WTC11 (cell line): Measurements from ENCODE around the gene PRKD1. TPM values are rescaled to one million over a fixed set of nuclear protein-coding genes. Genes with fewer than 3 reads are reported as not detected.

Experiments used
- ATAC-seq: fragments of 200-7000 bp; cut with Tn5 transposase; 2 replicates; pipeline ENCODE4 v1.10.0; 2021; ENCODE audit warnings: mild to moderate bottlenecking, moderate library complexity
- CTCF ChIA-PET: fragments of 300-600 bp; sonication (Branson Sonifier 250); formaldehyde crosslinking; loops from one replicate; lab custom pipeline; 2021; ENCODE audit warnings: antibody characterized with exemption; lab: Charles Lee
- POLR2A ChIA-PET: fragments of 350-600 bp; sonication (Branson Sonifier 250); formaldehyde crosslinking; loops from one replicate; lab custom pipeline; 2021; ENCODE audit warnings: antibody characterized with exemption; lab: Charles Lee
- DNase-seq: peaks from one replicate; pipeline ENCODE4 v3.0.0; 2021; ENCODE audit warnings: low spot score
- H3K27ac Mint-ChIP-seq: 2 replicates; pipeline ENCODE4 v1.8.0; 2021; ENCODE audit warnings: mixed read lengths
- H3K27me3 Mint-ChIP-seq: 2 replicates; pipeline ENCODE4 v1.8.0; 2021; ENCODE audit warnings: low read depth, mild to moderate bottlenecking, moderate library complexity, mixed read lengths
- H3K36me3 Mint-ChIP-seq: 2 replicates; pipeline ENCODE4 v1.8.0; 2021; ENCODE audit warnings: mixed read lengths
- H3K4me1 Mint-ChIP-seq: 2 replicates; pipeline ENCODE4 v1.8.0; 2022; ENCODE audit warnings: mixed read lengths
- H3K4me3 Mint-ChIP-seq: 2 replicates; pipeline ENCODE4 v1.8.0; 2021; ENCODE audit warnings: mild to moderate bottlenecking, moderate library complexity, mixed read lengths
- H3K9me3 Mint-ChIP-seq: 2 replicates; pipeline ENCODE4 v1.8.0; 2021; ENCODE audit warnings: mixed read lengths
- HMGA2 ChIP-seq: fragments of 250-450 bp; sonication (Bioruptor Pico); IDR thresholded peaks from 2 replicates; pipeline ENCODE4 v1.4.0; 2021; ENCODE audit warnings: mild to moderate bottlenecking, moderate library complexity
- IRF2 ChIP-seq: sonication (generic); formaldehyde crosslinking; IDR thresholded peaks from 2 replicates; pipeline ENCODE4 v1.8.0; 2022; ENCODE audit warnings: low read depth, missing genetic modification reagents, borderline replicate concordance
- JAZF1 ChIP-seq: fragments of 250-450 bp; sonication (Bioruptor Pico); IDR thresholded peaks from 2 replicates; pipeline ENCODE4 v1.9.0; 2021; ENCODE audit warnings: moderate library complexity, mild to moderate bottlenecking, inconsistent platforms
- SOX15 ChIP-seq: fragments of 250-450 bp; sonication (Bioruptor Pico); IDR thresholded peaks from 2 replicates; pipeline ENCODE4 v1.9.0; 2021; ENCODE audit warnings: mild to moderate bottlenecking
- ZNF219 ChIP-seq: sonication (generic); formaldehyde crosslinking; IDR thresholded peaks from 2 replicates; pipeline ENCODE4 v1.8.0; 2023; ENCODE audit warnings: missing genetic modification reagents, mild to moderate bottlenecking, borderline replicate concordance
- ZNF232 ChIP-seq: sonication (generic); formaldehyde crosslinking; IDR thresholded peaks from 2 replicates; pipeline ENCODE4 v1.8.0; 2022; ENCODE audit warnings: mild to moderate bottlenecking, missing genetic modification reagents
- total RNA-seq: library from RNA; stranded (reverse); gene quantifications from 3 replicates; pipeline ENCODE4 v1.2.3, GENCODE V29; 2021
- TF ChIP-seq, protein P1 (sequence below): sonication (generic); formaldehyde crosslinking; IDR thresholded peaks from 2 replicates; pipeline ENCODE4 v1.8.0; 2022; ENCODE audit warnings: mild to moderate bottlenecking, missing genetic modification reagents
- TF ChIP-seq, protein P2 (sequence below): fragments of 250-450 bp; sonication (Bioruptor Pico); IDR thresholded peaks from 2 replicates; pipeline ENCODE4 v1.9.0; 2021; ENCODE audit warnings: mild to moderate bottlenecking
- TF ChIP-seq, protein P3 (sequence below): sonication (generic); formaldehyde crosslinking; IDR thresholded peaks from 2 replicates; pipeline ENCODE4 v1.8.1; 2022; ENCODE audit warnings: mild to moderate bottlenecking, missing genetic modification reagents, moderate library complexity, borderline replicate concordance
- TF ChIP-seq, protein P4 (sequence below): sonication (generic); formaldehyde crosslinking; IDR thresholded peaks from 2 replicates; pipeline ENCODE4 v1.8.0; 2023; ENCODE audit warnings: missing genetic modification reagents, mild to moderate bottlenecking, borderline replicate concordance
- TF ChIP-seq, protein P5 (sequence below): fragments of 200-600 bp; IDR thresholded peaks from 2 replicates; pipeline ENCODE4 v1.8.0; 2022; ENCODE audit warnings: antibody characterized with exemption
- TF ChIP-seq, protein P6 (sequence below): sonication (generic); formaldehyde crosslinking; IDR thresholded peaks from 2 replicates; pipeline ENCODE4 v1.8.1; 2022; ENCODE audit warnings: mild to moderate bottlenecking, moderate library complexity, missing genetic modification reagents
- TF ChIP-seq, protein P7 (sequence below): sonication (generic); formaldehyde crosslinking; IDR thresholded peaks from 2 replicates; pipeline ENCODE4 v1.8.0; 2023; ENCODE audit warnings: mild to moderate bottlenecking, missing genetic modification reagents

Gene PRKD1
- total RNA-seq, 1 experiment from 2014 or later = 7.6 TPM

DNA sequence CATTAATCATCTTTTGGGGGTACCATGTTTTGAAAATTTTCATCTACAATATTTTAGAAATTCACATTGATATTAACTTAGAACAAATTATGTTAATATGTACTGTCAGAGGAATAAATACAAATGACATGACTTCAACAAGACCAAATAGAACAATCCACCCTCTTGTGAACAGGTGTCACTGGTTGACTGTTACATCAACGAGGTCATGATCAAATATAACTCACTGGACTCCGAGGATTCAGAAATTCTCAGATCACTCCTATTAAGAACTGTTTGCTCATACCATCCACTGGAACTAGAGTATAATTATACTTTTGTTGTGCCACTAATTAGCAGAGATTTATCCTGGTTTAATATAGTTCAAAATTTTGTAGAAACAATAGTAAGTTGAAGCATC is 318.8 kb downstream of the PRKD1 start:
- DNase-seq (no peak), ATAC-seq (no peak)
- ChIA-PET POLR2A (no interaction called here), CTCF (no interaction called here)
- no peak overlapping the region for H3K4me3 Mint-ChIP-seq
- H3K36me3 Mint-ChIP-seq = no peaks in the 10 kb centered on the region
- peaks cover 9% of the 10 kb centered on the region; the same call in 1 of the 2 replicates for H3K9me3 Mint-ChIP-seq
- no peak overlapping the region for H3K27ac Mint-ChIP-seq
- peaks cover 22% of the 10 kb centered on the region for H3K4me1 Mint-ChIP-seq
- TF ChIP-seq, protein P1, sequence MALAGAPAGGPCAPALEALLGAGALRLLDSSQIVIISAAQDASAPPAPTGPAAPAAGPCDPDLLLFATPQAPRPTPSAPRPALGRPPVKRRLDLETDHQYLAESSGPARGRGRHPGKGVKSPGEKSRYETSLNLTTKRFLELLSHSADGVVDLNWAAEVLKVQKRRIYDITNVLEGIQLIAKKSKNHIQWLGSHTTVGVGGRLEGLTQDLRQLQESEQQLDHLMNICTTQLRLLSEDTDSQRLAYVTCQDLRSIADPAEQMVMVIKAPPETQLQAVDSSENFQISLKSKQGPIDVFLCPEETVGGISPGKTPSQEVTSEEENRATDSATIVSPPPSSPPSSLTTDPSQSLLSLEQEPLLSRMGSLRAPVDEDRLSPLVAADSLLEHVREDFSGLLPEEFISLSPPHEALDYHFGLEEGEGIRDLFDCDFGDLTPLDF (CRISPR knock-in tag) = no peak
- TF ChIP-seq, protein P2, sequence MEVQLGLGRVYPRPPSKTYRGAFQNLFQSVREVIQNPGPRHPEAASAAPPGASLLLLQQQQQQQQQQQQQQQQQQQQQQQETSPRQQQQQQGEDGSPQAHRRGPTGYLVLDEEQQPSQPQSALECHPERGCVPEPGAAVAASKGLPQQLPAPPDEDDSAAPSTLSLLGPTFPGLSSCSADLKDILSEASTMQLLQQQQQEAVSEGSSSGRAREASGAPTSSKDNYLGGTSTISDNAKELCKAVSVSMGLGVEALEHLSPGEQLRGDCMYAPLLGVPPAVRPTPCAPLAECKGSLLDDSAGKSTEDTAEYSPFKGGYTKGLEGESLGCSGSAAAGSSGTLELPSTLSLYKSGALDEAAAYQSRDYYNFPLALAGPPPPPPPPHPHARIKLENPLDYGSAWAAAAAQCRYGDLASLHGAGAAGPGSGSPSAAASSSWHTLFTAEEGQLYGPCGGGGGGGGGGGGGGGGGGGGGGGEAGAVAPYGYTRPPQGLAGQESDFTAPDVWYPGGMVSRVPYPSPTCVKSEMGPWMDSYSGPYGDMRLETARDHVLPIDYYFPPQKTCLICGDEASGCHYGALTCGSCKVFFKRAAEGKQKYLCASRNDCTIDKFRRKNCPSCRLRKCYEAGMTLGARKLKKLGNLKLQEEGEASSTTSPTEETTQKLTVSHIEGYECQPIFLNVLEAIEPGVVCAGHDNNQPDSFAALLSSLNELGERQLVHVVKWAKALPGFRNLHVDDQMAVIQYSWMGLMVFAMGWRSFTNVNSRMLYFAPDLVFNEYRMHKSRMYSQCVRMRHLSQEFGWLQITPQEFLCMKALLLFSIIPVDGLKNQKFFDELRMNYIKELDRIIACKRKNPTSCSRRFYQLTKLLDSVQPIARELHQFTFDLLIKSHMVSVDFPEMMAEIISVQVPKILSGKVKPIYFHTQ (CRISPR knock-in tag) = no peak
- TF ChIP-seq JAZF1 (no peak), ZNF232 (CRISPR knock-in tag) (no peak), HMGA2 (CRISPR knock-in tag) (no peak), SOX15 (CRISPR knock-in tag) (no peak)
- TF ChIP-seq, protein P3, sequence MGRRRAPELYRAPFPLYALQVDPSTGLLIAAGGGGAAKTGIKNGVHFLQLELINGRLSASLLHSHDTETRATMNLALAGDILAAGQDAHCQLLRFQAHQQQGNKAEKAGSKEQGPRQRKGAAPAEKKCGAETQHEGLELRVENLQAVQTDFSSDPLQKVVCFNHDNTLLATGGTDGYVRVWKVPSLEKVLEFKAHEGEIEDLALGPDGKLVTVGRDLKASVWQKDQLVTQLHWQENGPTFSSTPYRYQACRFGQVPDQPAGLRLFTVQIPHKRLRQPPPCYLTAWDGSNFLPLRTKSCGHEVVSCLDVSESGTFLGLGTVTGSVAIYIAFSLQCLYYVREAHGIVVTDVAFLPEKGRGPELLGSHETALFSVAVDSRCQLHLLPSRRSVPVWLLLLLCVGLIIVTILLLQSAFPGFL (CRISPR knock-in tag) = no peak
- TF ChIP-seq, protein P4, sequence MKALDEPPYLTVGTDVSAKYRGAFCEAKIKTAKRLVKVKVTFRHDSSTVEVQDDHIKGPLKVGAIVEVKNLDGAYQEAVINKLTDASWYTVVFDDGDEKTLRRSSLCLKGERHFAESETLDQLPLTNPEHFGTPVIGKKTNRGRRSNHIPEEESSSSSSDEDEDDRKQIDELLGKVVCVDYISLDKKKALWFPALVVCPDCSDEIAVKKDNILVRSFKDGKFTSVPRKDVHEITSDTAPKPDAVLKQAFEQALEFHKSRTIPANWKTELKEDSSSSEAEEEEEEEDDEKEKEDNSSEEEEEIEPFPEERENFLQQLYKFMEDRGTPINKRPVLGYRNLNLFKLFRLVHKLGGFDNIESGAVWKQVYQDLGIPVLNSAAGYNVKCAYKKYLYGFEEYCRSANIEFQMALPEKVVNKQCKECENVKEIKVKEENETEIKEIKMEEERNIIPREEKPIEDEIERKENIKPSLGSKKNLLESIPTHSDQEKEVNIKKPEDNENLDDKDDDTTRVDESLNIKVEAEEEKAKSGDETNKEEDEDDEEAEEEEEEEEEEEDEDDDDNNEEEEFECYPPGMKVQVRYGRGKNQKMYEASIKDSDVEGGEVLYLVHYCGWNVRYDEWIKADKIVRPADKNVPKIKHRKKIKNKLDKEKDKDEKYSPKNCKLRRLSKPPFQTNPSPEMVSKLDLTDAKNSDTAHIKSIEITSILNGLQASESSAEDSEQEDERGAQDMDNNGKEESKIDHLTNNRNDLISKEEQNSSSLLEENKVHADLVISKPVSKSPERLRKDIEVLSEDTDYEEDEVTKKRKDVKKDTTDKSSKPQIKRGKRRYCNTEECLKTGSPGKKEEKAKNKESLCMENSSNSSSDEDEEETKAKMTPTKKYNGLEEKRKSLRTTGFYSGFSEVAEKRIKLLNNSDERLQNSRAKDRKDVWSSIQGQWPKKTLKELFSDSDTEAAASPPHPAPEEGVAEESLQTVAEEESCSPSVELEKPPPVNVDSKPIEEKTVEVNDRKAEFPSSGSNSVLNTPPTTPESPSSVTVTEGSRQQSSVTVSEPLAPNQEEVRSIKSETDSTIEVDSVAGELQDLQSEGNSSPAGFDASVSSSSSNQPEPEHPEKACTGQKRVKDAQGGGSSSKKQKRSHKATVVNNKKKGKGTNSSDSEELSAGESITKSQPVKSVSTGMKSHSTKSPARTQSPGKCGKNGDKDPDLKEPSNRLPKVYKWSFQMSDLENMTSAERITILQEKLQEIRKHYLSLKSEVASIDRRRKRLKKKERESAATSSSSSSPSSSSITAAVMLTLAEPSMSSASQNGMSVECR (CRISPR knock-in tag) = no peak
- TF ChIP-seq, protein P5, sequence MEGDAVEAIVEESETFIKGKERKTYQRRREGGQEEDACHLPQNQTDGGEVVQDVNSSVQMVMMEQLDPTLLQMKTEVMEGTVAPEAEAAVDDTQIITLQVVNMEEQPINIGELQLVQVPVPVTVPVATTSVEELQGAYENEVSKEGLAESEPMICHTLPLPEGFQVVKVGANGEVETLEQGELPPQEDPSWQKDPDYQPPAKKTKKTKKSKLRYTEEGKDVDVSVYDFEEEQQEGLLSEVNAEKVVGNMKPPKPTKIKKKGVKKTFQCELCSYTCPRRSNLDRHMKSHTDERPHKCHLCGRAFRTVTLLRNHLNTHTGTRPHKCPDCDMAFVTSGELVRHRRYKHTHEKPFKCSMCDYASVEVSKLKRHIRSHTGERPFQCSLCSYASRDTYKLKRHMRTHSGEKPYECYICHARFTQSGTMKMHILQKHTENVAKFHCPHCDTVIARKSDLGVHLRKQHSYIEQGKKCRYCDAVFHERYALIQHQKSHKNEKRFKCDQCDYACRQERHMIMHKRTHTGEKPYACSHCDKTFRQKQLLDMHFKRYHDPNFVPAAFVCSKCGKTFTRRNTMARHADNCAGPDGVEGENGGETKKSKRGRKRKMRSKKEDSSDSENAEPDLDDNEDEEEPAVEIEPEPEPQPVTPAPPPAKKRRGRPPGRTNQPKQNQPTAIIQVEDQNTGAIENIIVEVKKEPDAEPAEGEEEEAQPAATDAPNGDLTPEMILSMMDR = no peak
- H3K27me3 Mint-ChIP-seq = no peaks in the 10 kb centered on the region

DNA sequence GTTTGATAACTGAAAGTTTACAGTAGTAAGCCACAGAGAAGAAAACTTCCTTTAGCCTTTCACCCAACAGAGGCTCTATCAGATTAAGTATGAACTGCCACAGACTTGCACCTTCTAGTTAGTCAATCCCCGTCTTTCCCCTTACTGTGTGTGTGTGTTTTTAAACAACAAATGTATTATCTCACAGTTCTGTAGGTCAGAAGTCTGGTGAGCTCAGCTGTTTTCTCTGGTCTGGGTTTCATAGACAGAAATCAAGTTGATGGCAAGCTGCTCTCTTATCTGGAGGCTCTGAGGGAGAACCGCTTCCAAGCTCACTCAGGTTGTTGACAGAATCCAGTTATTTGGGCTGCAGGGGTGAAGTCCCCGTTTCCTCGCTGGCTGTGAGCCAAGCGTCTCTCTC is 320.5 kb downstream of the PRKD1 start:
- Mint-ChIP-seq H3K9me3 (peaks cover 9% of the 10 kb centered on the region; the same call in 1 of the 2 replicates), H3K4me3 (no peak overlapping the region), H3K27me3 (no peaks in the 10 kb centered on the region), H3K36me3 (no peaks in the 10 kb centered on the region), H3K27ac (no peak overlapping the region; the same call in 1 of the 2 replicates), H3K4me1 (peaks cover 17% of the 10 kb centered on the region)
- CTCF ChIA-PET = no interaction called here
- POLR2A ChIA-PET = no interaction called here
- ATAC-seq (no peak), DNase-seq (no peak)
- TF ChIP-seq ZNF219 (CRISPR knock-in tag) = no peak
- TF ChIP-seq, protein P6, sequence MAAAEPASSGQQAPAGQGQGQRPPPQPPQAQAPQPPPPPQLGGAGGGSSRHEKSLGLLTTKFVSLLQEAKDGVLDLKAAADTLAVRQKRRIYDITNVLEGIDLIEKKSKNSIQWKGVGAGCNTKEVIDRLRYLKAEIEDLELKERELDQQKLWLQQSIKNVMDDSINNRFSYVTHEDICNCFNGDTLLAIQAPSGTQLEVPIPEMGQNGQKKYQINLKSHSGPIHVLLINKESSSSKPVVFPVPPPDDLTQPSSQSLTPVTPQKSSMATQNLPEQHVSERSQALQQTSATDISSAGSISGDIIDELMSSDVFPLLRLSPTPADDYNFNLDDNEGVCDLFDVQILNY (CRISPR knock-in tag) = no peak
- TF ChIP-seq, protein P4 (CRISPR knock-in tag) = no peak
- TF ChIP-seq, protein P7, sequence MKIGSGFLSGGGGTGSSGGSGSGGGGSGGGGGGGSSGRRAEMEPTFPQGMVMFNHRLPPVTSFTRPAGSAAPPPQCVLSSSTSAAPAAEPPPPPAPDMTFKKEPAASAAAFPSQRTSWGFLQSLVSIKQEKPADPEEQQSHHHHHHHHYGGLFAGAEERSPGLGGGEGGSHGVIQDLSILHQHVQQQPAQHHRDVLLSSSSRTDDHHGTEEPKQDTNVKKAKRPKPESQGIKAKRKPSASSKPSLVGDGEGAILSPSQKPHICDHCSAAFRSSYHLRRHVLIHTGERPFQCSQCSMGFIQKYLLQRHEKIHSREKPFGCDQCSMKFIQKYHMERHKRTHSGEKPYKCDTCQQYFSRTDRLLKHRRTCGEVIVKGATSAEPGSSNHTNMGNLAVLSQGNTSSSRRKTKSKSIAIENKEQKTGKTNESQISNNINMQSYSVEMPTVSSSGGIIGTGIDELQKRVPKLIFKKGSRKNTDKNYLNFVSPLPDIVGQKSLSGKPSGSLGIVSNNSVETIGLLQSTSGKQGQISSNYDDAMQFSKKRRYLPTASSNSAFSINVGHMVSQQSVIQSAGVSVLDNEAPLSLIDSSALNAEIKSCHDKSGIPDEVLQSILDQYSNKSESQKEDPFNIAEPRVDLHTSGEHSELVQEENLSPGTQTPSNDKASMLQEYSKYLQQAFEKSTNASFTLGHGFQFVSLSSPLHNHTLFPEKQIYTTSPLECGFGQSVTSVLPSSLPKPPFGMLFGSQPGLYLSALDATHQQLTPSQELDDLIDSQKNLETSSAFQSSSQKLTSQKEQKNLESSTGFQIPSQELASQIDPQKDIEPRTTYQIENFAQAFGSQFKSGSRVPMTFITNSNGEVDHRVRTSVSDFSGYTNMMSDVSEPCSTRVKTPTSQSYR = no peak
- TF ChIP-seq IRF2 = no peak
